Lung (tissue), 12 donors: ENCODE data around the gene DRC7. TPM values are rescaled to one million over a fixed set of nuclear protein-coding genes. Genes with fewer than 3 reads are reported as not detected.
"Not testable (repeated sequence)": the region's sequence is repeated elsewhere in the genome, so short reads cannot be mapped to it uniquely, and the experiment has no call there.

Experiments used
- ATAC-seq: fragments of 200-7000 bp; cut with Tn5 transposase; one replicate; pipeline ENCODE4 v1.9.1; 2020; ENCODE audit warnings: moderate number of reproducible peaks; ENCODE audit not compliant: insufficient read depth, low FRiP score
- DNase-seq, 3 donors: peaks; one replicate each; pipeline ENCODE4 v3.0.0-alpha.2; 2013 to 2017
- H3K27ac ChIP-seq, 2 donors: one replicate each; pipeline ENCODE4 v1.5.1; 2013; ENCODE audit warnings: mild to moderate bottlenecking in 2 of 2, moderate library complexity in 2 of 2, control low read depth in 1 of 2, inconsistent platforms in 1 of 2, low read depth in 1 of 2, low read length in 1 of 2
- H3K27me3 ChIP-seq, 3 donors: one replicate each; pipeline ENCODE4 v1.5.1; 2013; ENCODE audit warnings: low read length in 2 of 3; ENCODE audit not compliant: control insufficient read depth in 3 of 3, insufficient read depth in 3 of 3
- H3K36me3 ChIP-seq, 4 donors: one replicate each; pipeline ENCODE4 v1.5.1; 2013; ENCODE audit warnings: low read length in 4 of 4, mild to moderate bottlenecking in 1 of 4, moderate library complexity in 1 of 4; ENCODE audit not compliant: control insufficient read depth in 4 of 4, insufficient read depth in 4 of 4
- H3K4me1 ChIP-seq, 5 donors: one replicate each; pipeline ENCODE4 v1.5.1; 2013; ENCODE audit warnings: low read length in 5 of 5, mild to moderate bottlenecking in 2 of 5, moderate library complexity in 1 of 5; ENCODE audit not compliant: control insufficient read depth in 5 of 5, insufficient read depth in 5 of 5
- H3K4me3 ChIP-seq: one replicate; pipeline ENCODE4 v1.5.1; 2013; ENCODE audit warnings: mild to moderate bottlenecking, control low read depth, moderate library complexity
- H3K9ac ChIP-seq, 2 donors: one replicate each; pipeline ENCODE4 v1.5.1; 2013; ENCODE audit warnings: low read length in 2 of 2, control low read depth in 1 of 2; ENCODE audit not compliant: insufficient read depth in 1 of 2
- H3K9me3 ChIP-seq, 4 donors: one replicate each; pipeline ENCODE4 v1.5.1; 2013; ENCODE audit warnings: low read length in 3 of 4, mild to moderate bottlenecking in 1 of 4, moderate library complexity in 1 of 4; ENCODE audit not compliant: control insufficient read depth in 4 of 4, insufficient read depth in 3 of 4
- CTCF ChIP-seq: IDR thresholded peaks from 2 replicates; pipeline ENCODE4 v1.5.1; 2012; ENCODE audit warnings: mild to moderate bottlenecking; ENCODE audit errors: control extremely low read depth, extremely low read depth
- WGBS, 2 donors: extraction: QIAGEN DNeasy Blood & Tissue Kit; methylation state at CpG; one replicate each; pipeline ENCODE4 v1.1.7; 2013; 5-methylcytosine and 5-hydroxymethylcytosine counted together
- polyA plus RNA-seq, 2 donors: library from polyadenylated mRNA; stranded (reverse); fragments of 200-250 nt; gene quantifications; one replicate each; pipeline ENCODE4 v1.2.1, GENCODE V29; 2013
- total RNA-seq, 2 donors: library from RNA; depleted of rRNA in 1 of 2; stranded (reverse); fragments of >200 nt in 1 of 2; gene quantifications; one replicate each; pipeline ENCODE4 v1.2.1, GENCODE V29; 2014 to 2021
- donor health status: control.
- donor health status: control.
- donor health status: Bipolar disorder and iron deficiency.
- donor health status: healthy.
- donor health status: DM: yes; HTN: yes; CAD: no.

Gene DRC7
- total and polyA plus RNA-seq, 4 donors: 2.5 to 10.9 (median 6.4) TPM

- H3K27me3 ChIP-seq: no peaks in the 10 kb centered on the region
- TF ChIP-seq CTCF: no peak
- H3K4me3 ChIP-seq: no peak overlapping the region
- DNase-seq: no peak
- no peaks in the 10 kb centered on the region for H3K9me3 ChIP-seq
- no peak for ATAC-seq
- H3K4me1 ChIP-seq: no peaks in the 10 kb centered on the region
- H3K9ac ChIP-seq: no peak overlapping the region
- peaks cover 0 to 25% (median 4%) of the 10 kb centered on the region in 4 donors for H3K36me3 ChIP-seq
- no peak overlapping the region for H3K27ac ChIP-seq
- 91 to 96% methylated on average over 22 to 23 of the region's 23 CpGs for WGBS, 2 donors
Measured at GRCh38 chr16:57743886-57744641, 49.5 kb downstream of the DRC7 start.

- no peak for DNase-seq
- Histone ChIP-seq H3K4me3 (no peak overlapping the region), H3K36me3 (peaks cover 0 to 25% (median 4%) of the 10 kb centered on the region in 4 donors), H3K27me3 (no peaks in the 10 kb centered on the region), H3K4me1 (no peaks in the 10 kb centered on the region), H3K27ac (no peak overlapping the region), H3K9me3 (no peaks in the 10 kb centered on the region), H3K9ac (no peak overlapping the region)
- no peak for TF ChIP-seq CTCF
- 96% methylated on average over 6 to 7 of the region's 7 CpGs for whole genome bisulfite sequencing, 2 donors
- no peak for ATAC-seq
Measured at GRCh38 chr16:57744642-57744903, 50.0 kb downstream of the DRC7 start.

GRCh38 chr16:57745768-57746167, 51.2 kb downstream of the DRC7 start:
- Histone ChIP-seq H3K27ac (no peak overlapping the region), H3K4me1 (no peaks in the 10 kb centered on the region), H3K36me3 (peaks cover 0 to 23% (median 4%) of the 10 kb centered on the region in 4 donors), H3K4me3 (no peak overlapping the region), H3K9ac (no peak overlapping the region), H3K27me3 (no peaks in the 10 kb centered on the region), H3K9me3 (no peaks in the 10 kb centered on the region)
- WGBS, 2 donors: 97 to 100% methylated on average over 3 of the region's 3 CpGs
- ATAC-seq (no peak), DNase-seq (no peak)
- no peak for TF ChIP-seq CTCF

GRCh38 chr16:57746316-57746715, 51.7 kb downstream of the DRC7 start:
- H3K27ac ChIP-seq, H3K9me3 ChIP-seq, H3K4me1 ChIP-seq, H3K9ac ChIP-seq, H3K27me3 ChIP-seq, ATAC-seq, H3K4me3 ChIP-seq, DNase-seq: not testable (repeated sequence)
- WGBS, 2 donors: 92 to 95% methylated on average over 6 to 7 of the region's 7 CpGs
- H3K36me3 ChIP-seq: peaks cover 0 to 25% (median 4%) of the 10 kb centered on the region in 4 donors
